Peyer's patch (tissue), 4 donors: ENCODE results near the gene RPL36AL. TPM values are rescaled to one million over a fixed set of nuclear protein-coding genes. Genes with fewer than 3 reads are reported as not detected.
"Not testable (repeated sequence)": the region's sequence is repeated elsewhere in the genome, so short reads cannot be mapped to it uniquely, and the experiment has no call there.

ENCODE experiments used
- DNase-seq, 3 donors: peaks; one replicate each; pipeline ENCODE4 v3.0.0-alpha.2; 2017 to 2019
- H3K27ac ChIP-seq, 4 donors: fragments of 200-600 bp; sonication (generic); one replicate each; pipeline ENCODE4 v1.5.1; 2016 to 2019
- H3K27me3 ChIP-seq, 2 donors: fragments of 200-600 bp; sonication (generic); one replicate each; pipeline ENCODE4 v1.5.1; 2019
- H3K36me3 ChIP-seq, 3 donors: fragments of 200-600 bp; sonication (generic); one replicate each; pipeline ENCODE4 v1.5.1; 2016 to 2019
- H3K4me1 ChIP-seq, 4 donors: fragments of 200-600 bp; sonication (generic); one replicate each; pipeline ENCODE4 v1.5.1; 2016 to 2019
- H3K4me3 ChIP-seq, 4 donors: fragments of 200-600 bp; sonication (generic); 1 replicate in 3 of 4; 2 replicates in 1 of 4; pipeline ENCODE4 v1.5.1; 2016 to 2019; ENCODE audit warnings: mild to moderate bottlenecking in 1 of 4
- H3K9me3 ChIP-seq, 4 donors: fragments of 200-600 bp; sonication (generic); one replicate each; pipeline ENCODE4 v1.5.1; 2016 to 2019; ENCODE audit warnings: mild to moderate bottlenecking in 1 of 4
- CTCF ChIP-seq, 6 experiments: fragments of 450-650 bp in 4 of 6; fragments of 200-600 bp in 2 of 6; sonication (generic) in 1 of 6; IDR thresholded peaks; one replicate each; pipeline ENCODE4 v1.5.1; 2017 to 2019; ENCODE audit warnings: antibody characterized with exemption in 6 of 6, mild to moderate bottlenecking in 3 of 6, moderate library complexity in 1 of 6
- POLR2A ChIP-seq, 2 donors: fragments of 450-650 bp; IDR thresholded peaks; one replicate each; pipeline ENCODE4 v1.5.1; 2017; ENCODE audit warnings: antibody characterized with exemption in 2 of 2, mild to moderate bottlenecking in 2 of 2, moderate library complexity in 2 of 2
- total RNA-seq, 4 donors: library from RNA; depleted of rRNA; stranded (reverse); fragments of >200 nt; gene quantifications; one replicate each; pipeline ENCODE4 v1.1.0, GENCODE V29; 2016

The RPL36AL gene
- 100 to 1,000 TPM; 117 to 225 (median 169) TPM for total RNA-seq

GRCh38 chr14:49620182-49621113 is at the start of gene RPL36AL, which contains the start of gene MGAT2:
TSS of gene RPL36AL (minus strand) at chr14:49620626. CDS start at chr14:49619104, 1,522 bp downstream.
TSS of gene MGAT2 (plus strand) at chr14:49620799. CDS start at chr14:49621269, 470 bp downstream.
- peak; percentile 95 to 99 (median 99) for DNase-seq
- TF ChIP-seq CTCF (IDR thresholded peaks at IDR 0.05) (peak in 5 of 6 experiments; percentile 15 to 58 (median 22)), POLR2A (IDR thresholded peaks at IDR 0.05) (peak; percentile 96 to 99)
- Histone ChIP-seq H3K4me3 (peak within 1 kb of the TSS; percentile 79 to 95 (median 87)), H3K36me3 (peaks cover 0 to 19% (median 0%) of the 10 kb centered on the region in 3 donors), H3K4me1 (peaks cover 0 to 48% (median 14%) of the 10 kb centered on the region in 4 donors), H3K27ac (peak within 1 kb of the TSS; percentile 94 to 98 (median 96)), H3K27me3 (no peaks in the 10 kb centered on the region), H3K9me3 (no peaks in the 10 kb centered on the region)

GRCh38 chr14:49659526-49660455 is 39.4 kb upstream of the RPL36AL start:
- Histone ChIP-seq H3K9me3 (no peaks in the 10 kb centered on the region), H3K27ac (no peak overlapping the region), H3K4me3 (no peak overlapping the region), H3K4me1 (peaks cover 0 to 5% (median 0%) of the 10 kb centered on the region in 4 donors), H3K27me3 (no peaks in the 10 kb centered on the region), H3K36me3 (no peaks in the 10 kb centered on the region)
- DNase-seq, result no peak
- no peak for TF ChIP-seq CTCF (IDR thresholded peaks at IDR 0.05)
- TF ChIP-seq POLR2A (IDR thresholded peaks at IDR 0.05), result no peak

- not testable (repeated sequence) for H3K4me3 ChIP-seq, DNase-seq, H3K9me3 ChIP-seq, H3K36me3 ChIP-seq, H3K27ac ChIP-seq, H3K27me3 ChIP-seq, H3K4me1 ChIP-seq
These were observed 37.1 kb upstream of the RPL36AL start for GRCh38 chr14:49657500-49657899.

- TF ChIP-seq POLR2A (IDR thresholded peaks at IDR 0.05), result no peak
- TF ChIP-seq CTCF (IDR thresholded peaks at IDR 0.05), result no peak
- no peak for DNase-seq
These were observed 34.1 kb upstream of the RPL36AL start for GRCh38 chr14:49654511-49654910.

GRCh38 chr14:49653508-49653907 is 33.1 kb upstream of the RPL36AL start:
- Histone ChIP-seq H3K36me3 (no peaks in the 10 kb centered on the region), H3K27me3 (no peaks in the 10 kb centered on the region), H3K9me3 (no peaks in the 10 kb centered on the region), H3K4me3 (no peak overlapping the region), H3K27ac (no peak overlapping the region), H3K4me1 (no peaks in the 10 kb centered on the region)
- no peak for TF ChIP-seq CTCF (IDR thresholded peaks at IDR 0.05)
- no peak for TF ChIP-seq POLR2A (IDR thresholded peaks at IDR 0.05)
- no peak for DNase-seq

More at GRCh38 chr14:49654511-49654910, 34.1 kb upstream of the RPL36AL start:
- no peaks in the 10 kb centered on the region for H3K36me3 ChIP-seq
- no peaks in the 10 kb centered on the region for H3K27me3 ChIP-seq
- no peak overlapping the region for H3K27ac ChIP-seq
- H3K9me3 ChIP-seq, result no peaks in the 10 kb centered on the region
- no peak overlapping the region for H3K4me3 ChIP-seq
- H3K4me1 ChIP-seq, result peaks cover 0 to 4% (median 0%) of the 10 kb centered on the region in 4 donors
